GM18499 (cell line): Measurements from ENCODE around the gene LCLAT1.
A peak's percentile ranks its signal among the peaks of the same experiment; 100 is the strongest.

Experiments used
- ATAC-seq: cut with Tn5 transposase; IDR thresholded peaks from one replicate; pipeline ENCODE4 v1.9.1; 2021; ENCODE audit warnings: moderate number of reproducible peaks; ENCODE audit not compliant: insufficient read depth, unreplicated experiment

Gene LCLAT1

DNA sequence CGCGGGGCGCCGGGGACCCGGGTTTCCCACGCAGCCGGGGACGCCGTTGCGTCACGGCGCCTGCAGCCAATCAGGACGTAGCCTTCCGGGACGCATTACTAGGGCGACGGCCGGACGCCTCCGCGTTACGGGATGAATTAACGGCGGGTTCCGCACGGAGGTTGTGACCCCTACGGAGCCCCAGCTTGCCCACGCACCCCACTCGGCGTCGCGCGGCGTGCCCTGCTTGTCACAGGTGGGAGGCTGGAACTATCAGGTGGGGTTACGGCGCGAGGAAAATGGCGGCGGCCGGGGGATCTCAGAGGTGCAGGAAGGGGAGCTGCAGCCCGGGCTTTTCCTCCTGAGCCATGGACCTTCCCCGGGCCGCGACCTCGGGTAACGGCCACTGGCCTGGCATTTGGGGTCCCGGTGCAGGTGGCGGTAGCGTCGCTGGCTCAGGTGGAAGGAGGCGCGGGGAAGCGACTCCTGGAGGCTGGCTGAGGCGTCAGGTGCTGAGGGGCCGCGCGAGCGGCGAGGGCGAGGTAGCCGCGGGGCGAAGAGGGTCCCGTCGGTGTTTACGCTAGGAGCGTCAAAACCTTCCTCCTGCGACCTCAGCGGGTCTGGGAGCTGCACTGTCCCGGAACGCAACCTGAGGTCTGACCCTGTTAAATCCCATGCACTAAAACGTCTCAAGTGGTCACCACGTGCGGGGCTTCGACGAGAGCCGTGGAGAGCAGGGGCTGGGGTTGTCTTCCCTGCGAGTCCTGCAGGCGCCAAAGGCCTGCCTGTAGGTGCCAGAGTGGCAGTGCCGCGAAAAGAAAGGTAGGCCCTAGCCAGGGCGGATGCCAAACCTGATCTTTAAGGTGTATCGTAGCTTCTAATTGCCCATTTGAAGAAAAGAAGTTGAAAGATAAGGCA, at the start of gene LCLAT1:
TSS of gene LCLAT1 (plus strand) at position 98 of the 897 bp plus-strand sequence. CDS start 78,345 bp downstream, outside the sequence.
- ATAC-seq = peak; percentile 75

DNA sequence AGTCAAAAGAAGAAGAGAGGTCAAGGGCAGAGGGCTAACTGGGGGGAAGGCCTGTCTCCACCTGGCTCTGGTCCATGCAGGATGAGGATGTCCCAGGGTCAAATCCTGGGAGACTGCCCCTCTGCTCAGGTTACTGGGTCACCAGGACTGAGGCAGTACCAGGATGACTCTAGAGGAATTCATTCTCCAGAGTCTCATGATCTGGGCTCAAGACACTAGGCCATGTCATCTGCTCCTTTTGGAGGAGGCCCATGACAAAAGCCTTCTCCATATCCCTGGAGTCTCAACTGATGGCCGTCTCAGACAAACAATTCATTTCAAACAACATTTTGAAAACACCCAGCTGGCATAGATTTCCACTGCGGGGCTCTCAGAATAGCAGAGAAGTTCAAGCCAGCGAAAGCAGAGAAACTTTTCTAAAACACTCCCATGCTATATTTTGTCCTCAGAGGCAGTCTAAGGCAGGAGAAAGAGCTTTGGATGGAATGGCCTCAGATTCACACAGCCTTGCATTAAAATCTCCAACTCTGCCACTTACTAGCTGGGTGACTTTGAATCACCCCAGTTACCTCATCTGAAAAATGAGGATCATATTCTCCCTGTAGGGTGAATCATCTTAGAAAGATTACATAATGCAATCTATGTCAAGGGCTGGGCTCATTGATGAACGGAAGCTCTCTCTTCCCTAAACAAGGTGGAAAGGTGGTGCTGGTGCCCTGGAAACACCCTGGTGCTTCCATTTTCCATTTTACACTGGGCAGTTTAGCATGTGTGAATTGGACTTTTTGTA, 48.8 kb upstream of the LCLAT1 start:
- no peak for ATAC-seq

DNA sequence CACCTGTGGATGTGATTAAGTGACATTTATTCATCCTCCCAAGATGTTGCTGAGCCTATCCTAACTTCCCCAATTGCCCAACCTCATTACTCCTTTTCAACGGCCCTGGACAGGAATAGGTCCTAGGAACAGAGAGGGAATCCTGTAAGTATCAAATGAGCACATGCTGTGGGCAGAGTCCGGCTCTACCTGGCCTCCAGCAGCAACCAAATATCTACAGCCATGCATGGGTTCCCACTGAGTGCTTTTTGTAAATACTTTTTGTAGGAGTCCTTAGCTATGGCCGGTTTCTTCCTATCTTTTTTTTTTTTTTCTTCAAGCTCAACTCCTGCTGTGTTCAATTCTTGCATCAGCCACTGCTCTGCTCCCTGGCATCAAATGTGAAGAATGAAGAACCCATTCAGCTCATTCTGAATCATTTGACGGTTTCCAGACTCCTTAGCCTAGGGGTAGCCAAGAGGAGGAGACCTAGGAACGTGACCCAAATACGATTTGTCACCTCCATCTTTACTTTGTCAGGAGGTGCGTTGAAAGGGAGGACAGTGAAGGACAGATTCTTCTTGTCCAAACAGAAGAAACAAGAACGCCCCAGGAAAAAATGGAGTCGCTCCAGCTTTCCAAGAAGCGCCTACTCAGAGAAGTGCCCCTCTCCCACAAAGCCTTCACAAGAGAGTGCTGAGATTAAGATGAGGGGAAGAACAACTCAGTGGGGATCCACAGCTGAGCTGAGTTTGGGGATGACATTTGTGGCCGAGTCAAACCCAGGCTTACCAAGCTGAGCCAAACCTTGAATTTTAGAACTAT, 46.7 kb upstream of the LCLAT1 start:
- ATAC-seq = no peak

DNA sequence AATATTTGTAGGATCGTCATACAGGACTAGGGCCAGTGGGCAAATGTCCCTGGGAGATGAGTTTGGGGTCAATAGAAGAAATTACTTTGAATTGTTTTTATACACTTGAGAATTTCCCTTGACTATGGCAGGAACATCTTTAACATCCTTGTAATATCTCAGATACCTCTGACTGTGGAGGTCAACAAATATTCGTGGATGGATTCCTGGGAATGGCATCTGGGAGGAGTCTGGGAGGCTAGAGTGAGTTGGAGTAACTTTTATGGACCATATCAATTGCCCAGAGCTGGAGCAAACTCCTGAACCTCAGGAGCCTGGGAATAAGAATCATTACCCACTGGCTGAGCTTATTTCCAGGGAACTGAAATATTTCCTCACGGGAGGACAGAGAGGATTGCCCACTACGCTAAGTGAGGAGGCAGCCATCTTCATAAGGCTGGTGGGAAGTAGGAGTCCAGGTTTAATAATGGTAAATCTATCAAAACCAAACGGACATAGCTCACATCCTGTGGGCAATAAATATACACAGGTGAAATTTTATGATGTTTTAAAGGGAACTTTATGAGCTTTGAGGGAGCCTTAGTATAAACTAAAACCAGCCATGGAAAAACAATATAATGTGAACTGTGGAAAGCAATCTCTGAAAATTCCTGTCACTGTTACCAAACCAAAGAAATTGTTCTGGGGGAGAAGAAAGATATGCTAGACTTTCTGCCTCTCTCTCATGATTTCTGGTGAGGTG, 44.4 kb upstream of the LCLAT1 start:
- ATAC-seq = no peak

DNA sequence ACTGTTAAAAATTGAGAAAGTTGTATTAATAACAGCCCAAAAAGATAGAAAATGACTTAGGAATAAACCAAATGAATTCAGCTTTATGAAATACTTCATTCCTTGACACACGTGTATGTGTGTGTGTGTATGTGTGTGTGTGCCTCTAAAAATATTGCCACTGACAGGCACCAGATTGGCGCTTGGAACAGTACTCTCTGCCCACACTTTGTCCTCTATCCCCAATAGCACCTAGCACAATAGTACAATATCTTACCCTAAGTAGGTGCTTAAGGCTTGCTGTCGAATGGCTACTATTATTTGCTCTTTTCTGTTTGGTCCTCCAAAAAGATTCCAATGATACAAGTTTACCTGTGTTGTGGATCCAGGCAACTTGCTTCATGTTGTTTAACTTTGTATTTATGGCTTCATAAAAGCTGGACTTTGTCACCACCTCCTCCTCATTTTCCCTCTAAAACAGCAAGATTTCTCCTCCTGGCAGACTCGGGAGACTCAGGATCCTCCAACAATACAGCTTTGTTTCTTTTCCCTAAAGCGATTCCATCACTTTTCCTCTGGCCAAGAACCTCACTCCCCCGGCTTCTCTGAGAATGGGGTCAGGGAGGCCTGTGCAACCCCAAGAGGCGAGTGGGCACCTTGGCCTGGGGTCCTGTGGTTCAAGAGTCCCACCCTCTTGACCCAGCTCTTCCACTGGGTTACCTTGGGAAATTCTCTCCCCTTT, 43.3 kb upstream of the LCLAT1 start:
- ATAC-seq = no peak

DNA sequence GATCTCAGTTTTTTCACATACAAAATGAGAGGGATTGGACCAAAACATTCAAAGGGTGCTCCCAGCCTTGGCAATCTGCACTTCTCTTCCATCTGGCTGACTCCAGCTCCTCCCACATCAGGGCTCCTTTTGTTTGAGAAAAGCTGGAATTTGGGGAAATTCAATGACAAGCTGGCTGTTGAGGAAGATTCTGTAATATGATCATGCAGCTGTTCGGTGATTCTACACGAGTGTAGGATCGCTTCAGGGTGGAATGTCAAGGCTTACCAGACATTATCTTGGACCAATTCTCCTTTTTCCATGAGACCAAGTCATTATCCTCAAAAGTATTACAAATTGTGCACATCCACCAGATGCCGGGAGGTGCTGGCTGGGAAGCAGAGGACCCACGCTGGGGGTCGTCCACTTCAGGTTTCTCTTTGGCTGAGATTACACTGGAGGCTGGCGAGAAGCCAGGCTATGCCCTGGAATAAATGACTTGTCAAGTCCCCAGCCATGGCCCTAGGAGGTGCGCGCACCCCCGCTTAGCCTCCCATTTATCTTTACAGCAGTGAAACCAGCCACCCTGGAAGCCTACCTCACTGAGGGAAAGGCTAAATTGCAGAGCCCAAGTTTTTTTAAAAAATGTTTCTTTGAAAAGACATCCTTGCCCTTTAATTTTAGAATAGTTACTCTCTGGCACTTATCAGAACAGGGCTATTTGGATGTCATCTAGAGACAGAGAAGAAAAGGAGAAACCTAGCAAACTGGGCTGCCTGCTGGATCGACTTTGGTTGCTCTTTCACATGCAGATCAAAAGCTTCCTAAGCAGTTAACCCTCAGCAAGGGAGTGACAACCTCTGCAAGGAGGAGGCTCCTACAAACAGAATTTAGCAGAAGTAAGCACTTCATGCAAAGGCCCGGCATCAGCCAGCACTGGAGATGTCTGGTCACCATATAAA, 42.5 kb upstream of the LCLAT1 start:
- no peak for ATAC-seq

DNA sequence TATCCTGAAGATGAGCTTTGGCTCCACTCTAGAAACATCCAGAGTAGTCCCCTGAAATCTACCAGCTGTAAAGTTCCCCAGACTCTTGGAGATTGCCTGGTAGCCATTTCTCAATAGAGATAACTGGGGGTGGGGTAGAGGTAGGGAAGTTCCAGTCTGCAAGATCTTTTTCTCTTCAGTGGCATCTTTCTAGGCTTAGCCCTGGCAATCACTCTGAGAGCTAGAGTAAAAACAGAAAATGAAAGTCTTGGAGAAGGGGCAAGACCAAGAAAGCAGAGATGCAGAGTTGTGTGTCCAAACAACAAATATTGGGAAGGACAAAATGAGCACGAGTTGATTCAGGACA, 41.8 kb upstream of the LCLAT1 start:
- no peak for ATAC-seq

DNA sequence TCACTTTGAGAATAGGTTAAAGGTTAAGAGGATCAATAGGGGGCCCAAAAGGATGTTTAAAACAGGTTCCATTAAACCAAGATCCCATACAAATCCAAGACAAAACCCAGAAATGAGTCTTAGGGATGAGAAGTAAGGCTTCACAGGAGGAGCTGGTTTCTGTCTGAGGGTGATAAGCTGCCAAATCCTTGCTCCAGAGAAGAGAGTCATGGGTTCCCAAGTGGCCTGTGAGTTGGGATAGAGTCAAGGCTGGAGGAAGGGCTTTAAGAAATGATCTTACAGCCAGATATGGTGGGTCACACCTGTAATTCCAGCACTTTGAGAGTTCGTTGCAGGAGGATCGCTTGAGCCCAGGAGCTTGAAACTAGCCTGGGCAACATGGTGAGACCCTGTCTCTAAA, 40.2 kb upstream of the LCLAT1 start:
- ATAC-seq = no peak

DNA sequence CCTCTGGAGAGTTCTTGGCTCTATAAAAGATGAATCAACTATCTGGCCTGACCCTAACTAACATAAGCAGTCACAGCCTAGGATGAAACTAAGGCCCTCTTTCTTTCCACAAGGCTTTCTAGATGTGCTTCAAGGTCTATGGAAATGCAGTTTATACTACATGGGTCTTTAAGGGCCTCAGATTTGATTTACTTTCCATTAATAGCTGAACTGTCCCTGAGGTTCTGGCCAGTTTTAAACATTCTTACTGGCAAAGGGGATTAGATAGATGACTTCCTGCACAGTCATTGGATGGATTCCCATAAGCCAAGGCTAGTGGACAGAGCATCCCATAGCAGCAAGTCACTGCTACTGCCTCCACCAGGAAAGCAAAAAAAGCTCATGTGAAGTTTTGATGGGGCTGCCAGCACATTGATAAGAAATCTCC, 38.1 kb upstream of the LCLAT1 start:
- no peak for ATAC-seq

DNA sequence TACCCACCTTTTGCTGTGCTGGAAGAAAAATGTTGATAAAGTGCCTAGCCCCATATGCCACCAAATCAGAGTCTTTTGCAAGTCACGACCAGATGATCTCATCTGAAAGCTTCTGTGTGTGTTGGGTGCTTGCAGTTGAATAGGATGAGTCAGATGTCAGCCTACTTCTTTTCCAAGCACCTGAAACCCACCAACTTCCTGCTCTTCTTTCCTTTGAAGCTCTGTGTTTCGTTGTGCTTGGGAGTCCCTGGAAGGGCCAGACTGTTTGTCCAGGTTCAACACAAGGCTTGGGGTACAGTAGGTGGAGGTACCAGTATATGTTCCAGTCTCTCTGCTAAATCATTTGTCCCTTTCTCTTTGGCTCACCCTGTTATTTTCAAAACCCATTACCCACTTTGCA, 36.8 kb upstream of the LCLAT1 start:
- ATAC-seq = no peak

DNA sequence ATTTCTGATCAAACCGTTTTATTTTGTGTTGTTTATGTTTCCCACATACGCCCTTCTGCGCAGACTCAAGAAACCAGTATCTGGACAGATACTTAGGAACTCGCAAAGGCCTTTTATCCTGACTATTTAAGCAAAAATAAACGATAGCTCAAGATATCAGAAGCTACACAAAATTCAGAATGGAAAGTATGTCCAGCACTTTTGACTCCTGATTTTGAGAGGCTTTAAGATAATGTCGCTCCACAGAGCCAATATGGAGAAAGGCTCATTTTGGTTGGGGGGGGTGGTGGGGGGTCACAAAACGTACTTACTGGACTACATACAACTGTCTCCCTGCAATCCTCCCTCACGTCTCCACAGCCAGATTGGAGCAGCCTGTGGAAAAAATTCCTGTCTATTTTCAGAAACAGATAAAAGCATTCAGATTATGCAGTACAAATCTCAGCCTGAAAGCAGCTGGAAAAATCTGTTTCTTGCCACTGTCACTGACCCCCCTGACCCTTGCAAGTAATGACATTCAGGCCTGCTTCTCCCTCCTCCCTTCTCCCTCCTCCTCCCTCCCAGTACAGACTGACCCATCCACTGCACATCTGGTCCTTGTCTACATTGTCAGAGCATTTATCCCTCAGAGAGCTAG, 34.9 kb upstream of the LCLAT1 start:
- ATAC-seq = no peak

DNA sequence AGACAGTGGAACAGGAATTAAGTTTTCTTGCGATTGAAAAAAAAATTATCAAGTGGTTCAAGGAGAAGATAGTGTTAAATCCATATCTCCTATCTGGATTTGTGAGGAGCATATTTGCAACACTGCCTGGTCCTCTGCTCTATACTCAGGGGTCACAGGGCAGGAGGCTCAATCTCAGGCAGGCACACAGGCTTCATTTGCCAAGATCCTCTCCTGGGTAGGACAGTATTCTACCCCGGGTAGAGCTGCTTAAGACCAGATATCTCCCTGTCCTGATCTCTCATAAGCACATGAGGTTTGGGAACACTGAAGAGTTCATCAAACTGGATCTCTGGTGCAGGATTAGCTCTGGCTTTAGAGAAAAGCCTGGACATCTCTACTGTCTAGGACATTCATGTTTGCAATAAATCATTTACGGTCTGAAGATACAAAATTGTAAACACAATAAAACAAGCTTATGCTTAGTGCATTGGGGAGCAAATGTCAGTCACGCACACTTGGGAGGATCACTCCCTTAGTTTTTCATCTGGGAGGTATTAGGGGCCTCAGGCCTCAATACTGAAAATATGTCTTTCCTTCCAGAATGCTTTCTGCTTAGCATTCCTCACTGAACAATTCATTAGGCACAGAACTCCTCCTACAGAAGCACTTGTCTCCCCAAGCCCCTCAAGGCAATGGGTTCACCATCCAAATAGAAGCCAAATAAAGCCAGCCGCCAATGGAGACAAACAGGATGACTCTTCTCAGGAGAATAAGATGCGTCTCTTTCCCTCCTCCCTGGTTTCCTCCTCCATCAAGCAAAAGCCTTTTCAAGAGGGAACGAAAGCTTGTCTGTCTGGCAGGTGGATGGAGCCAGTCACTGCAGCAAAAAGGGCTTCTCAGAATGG, 34.1 kb upstream of the LCLAT1 start:
- no peak for ATAC-seq

DNA sequence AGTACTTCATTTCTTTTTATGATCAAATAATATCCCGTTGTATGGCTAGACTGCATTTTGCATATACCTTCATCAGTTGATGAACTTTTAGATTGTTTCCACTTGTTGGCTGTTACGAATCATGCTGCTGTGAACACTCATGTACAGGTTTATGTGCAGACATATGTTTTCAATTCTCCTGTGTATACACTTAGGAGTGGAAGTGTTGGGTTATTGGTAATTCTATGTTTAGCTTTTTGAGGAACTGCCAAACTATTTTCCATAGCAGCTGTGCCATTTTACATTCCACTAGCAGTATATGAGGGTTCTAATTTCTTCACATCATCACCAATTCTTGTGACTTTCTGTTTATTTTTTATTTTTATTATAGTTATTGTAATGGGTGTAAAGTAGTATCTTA, 32.1 kb upstream of the LCLAT1 start:
- ATAC-seq = no peak

DNA sequence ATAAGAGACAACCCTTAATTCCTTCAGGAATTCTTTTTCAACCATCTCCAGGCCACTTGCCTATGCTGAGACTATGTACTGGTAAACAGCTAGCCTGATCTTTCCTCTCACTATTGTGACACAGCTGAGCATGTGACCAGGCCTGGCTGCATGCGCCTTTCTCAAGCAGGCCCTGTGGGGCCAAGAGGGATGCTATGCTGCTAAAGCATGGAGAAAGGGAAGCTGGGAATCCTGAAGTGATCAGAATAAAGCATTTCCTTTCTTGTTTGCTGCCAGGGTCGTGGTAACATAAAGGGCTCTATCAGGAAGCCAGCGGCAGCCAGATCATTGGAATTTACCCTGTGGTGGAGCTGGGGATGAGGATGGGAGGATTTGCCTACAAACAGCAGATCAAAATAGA, 29.8 kb upstream of the LCLAT1 start:
- no peak for ATAC-seq

DNA sequence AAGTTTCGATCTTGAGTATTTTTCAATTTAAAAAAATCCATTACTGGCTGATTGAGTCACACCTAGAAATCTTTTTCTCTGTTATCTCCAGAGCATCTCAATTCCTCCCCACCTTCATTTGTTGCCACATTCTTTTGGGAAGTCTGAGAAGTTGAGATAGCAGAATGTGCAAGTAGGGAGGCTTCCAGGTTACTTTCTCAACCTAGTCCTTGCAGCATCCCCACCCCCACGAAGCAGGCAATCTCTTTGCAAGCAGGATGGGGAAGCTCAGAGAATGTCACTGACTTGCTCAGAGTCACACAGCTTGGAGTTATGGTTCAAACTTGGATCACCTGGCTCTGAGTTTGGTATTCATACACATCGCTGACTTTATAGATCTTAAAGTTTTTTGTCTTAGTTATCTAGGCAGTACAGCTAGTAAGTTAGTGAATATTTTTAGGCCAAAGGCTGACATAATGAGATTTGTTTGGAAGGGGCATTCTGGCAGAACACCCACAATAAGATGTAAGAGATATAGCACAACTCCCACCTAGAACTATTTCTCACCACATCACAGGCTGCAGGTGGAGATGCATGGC, 25.9 kb upstream of the LCLAT1 start:
- no peak for ATAC-seq

DNA sequence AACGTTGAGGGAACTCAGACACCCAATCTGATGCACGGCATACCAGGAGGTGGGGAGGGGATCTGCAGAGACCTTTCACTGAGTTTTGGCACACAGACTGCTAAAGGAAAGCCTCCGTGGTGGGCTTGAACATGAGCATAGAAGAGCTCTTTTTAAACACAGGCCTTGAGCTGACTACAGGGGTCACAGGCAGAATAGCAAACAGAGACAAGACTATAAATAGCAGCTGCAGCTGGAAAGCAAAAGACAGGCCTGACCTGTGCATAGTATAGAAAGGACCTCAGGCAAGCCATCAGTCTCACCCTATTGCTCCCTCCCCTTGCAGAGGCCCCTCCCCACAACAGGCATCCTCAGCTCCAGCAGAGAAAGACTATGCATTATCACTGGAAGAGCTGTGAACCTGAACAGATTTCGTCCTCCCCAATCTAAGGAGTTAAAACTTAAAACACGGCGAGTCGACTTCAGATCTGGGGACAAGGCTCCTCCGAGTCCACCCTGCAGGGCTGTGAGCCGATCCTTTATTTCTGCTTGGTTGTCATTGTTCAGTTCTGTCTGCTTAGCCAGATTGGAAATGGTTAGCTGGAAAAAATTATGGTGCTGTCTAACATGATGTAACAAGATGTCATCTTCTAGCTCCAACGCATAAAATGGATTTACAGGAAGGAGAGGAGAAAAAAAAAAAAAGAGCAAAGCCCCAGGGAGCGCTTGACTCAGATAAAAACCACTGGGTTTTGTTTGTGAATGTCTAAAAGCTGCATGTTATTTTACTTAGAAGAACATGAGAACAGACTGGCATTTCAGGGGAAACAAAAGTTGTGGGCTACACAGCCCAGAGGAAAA, 25.2 kb upstream of the LCLAT1 start:
- ATAC-seq = peak; percentile 48
